Sigmoid colon (tissue), 7 donors: Measurements from ENCODE around the gene NME4. TPM values are rescaled to one million over a fixed set of nuclear protein-coding genes. Genes with fewer than 3 reads are reported as not detected.
"Not testable (repeated sequence)": the region's sequence is repeated elsewhere in the genome, so short reads cannot be mapped to it uniquely, and the experiment has no call there.

ENCODE experiments used
- DNase-seq: peaks from one replicate; pipeline ENCODE4 v3.0.0-alpha.2; 2019
- H3K27ac ChIP-seq, 4 donors: fragments of 200-600 bp; sonication (generic); one replicate each; pipeline ENCODE4 v1.5.1; 2016 to 2019; ENCODE audit warnings: mild to moderate bottlenecking in 1 of 4
- H3K27me3 ChIP-seq, 3 donors: fragments of 200-600 bp; sonication (generic); one replicate each; pipeline ENCODE4 v1.5.1; 2019; ENCODE audit warnings: mild to moderate bottlenecking in 1 of 3
- H3K36me3 ChIP-seq, 4 donors: fragments of 200-600 bp; sonication (generic); one replicate each; pipeline ENCODE4 v1.5.1; 2016 to 2019
- H3K4me1 ChIP-seq, 4 donors: fragments of 200-600 bp; sonication (generic); one replicate each; pipeline ENCODE4 v1.5.1; 2017 to 2019
- H3K4me3 ChIP-seq, 4 donors: fragments of 200-600 bp; sonication (generic); one replicate each; pipeline ENCODE4 v1.5.1; 2017 to 2019; ENCODE audit warnings: mild to moderate bottlenecking in 2 of 4, moderate library complexity in 1 of 4
- H3K9me3 ChIP-seq, 4 donors: fragments of 200-600 bp in 3 of 4; sonication (generic) in 3 of 4; one replicate each; pipeline versions ENCODE4 v1.5.1 to v1.6.1; 2013 to 2019
- CTCF ChIP-seq, 4 experiments: fragments of 450-650 bp in 3 of 4; fragments of 200-600 bp in 1 of 4; IDR thresholded peaks; one replicate each; pipeline ENCODE4 v1.5.1; 2016 to 2019; ENCODE audit warnings: antibody characterized with exemption in 4 of 4, mild to moderate bottlenecking in 3 of 4, moderate library complexity in 2 of 4
- EP300 ChIP-seq, 4 donors: sonication (generic); formaldehyde crosslinking; IDR thresholded peaks; one replicate each; pipeline ENCODE4 v1.6.1; 2017; ENCODE audit warnings: antibody characterized with exemption in 4 of 4
- POLR2A ChIP-seq, 2 donors: fragments of 450-650 bp; IDR thresholded peaks; one replicate each; pipeline ENCODE4 v1.6.1; 2016; ENCODE audit warnings: antibody characterized with exemption in 2 of 2, mild to moderate bottlenecking in 2 of 2, moderate library complexity in 2 of 2
- POLR2AphosphoS5 ChIP-seq, 4 donors: sonication (generic); formaldehyde crosslinking; IDR thresholded peaks; one replicate each; pipeline ENCODE4 v1.6.1; 2017; ENCODE audit warnings: antibody characterized with exemption in 4 of 4
- WGBS, 2 donors: extraction: QIAGEN DNeasy Blood & Tissue Kit; methylation state at CpG; one replicate each; pipeline ENCODE4 v1.1.7; 2013; 5-methylcytosine and 5-hydroxymethylcytosine counted together
- intact Hi-C: fragments of 100-400 bp; cut with DNase I; formaldehyde crosslinking; loops from one replicate; pipeline ENCODE4 v1.15.1; 2023
- polyA plus RNA-seq, 3 donors: library from polyadenylated mRNA; stranded (reverse); fragments of 200-250 nt; gene quantifications; one replicate each; pipeline ENCODE4 v1.2.3, GENCODE V29; 2013
- total RNA-seq, 4 donors: library from RNA; depleted of rRNA; stranded (reverse); fragments of >200 nt; gene quantifications; one replicate each; pipeline ENCODE4 v1.1.0, GENCODE V29; 2016
- donor health status: healthy with polysubstance abuse.
- donor health status: Bipolar disorder and iron deficiency.
- donor health status: healthy.

The NME4 gene
- total and polyA plus RNA-seq, 7 donors, result 39.6 to 281 (median 138) TPM

- Histone ChIP-seq H3K4me1 (peaks cover 3 to 25% (median 15%) of the 10 kb centered on the region in 4 donors), H3K36me3 (peaks cover 4 to 62% (median 31%) of the 10 kb centered on the region in 4 donors), H3K4me3 (no peak overlapping the region), H3K9me3 (no peaks in the 10 kb centered on the region), H3K27ac (no peak overlapping the region), H3K27me3 (no peaks in the 10 kb centered on the region)
- TF ChIP-seq EP300 (IDR thresholded peaks at IDR 0.05) (no peak), POLR2A (IDR thresholded peaks at IDR 0.05) (no peak), POLR2AphosphoS5 (IDR thresholded peaks at IDR 0.05) (no peak), CTCF (IDR thresholded peaks at IDR 0.05) (no peak)
- DNase-seq, result no peak
- 95 to 96% methylated on average over 44 of the region's 44 CpGs for WGBS, 2 donors
- intact Hi-C loops, result no loop called here
These were observed 20.8 kb upstream of the NME4 start for GRCh38 chr16:375927-376816.

- TF ChIP-seq POLR2AphosphoS5 (IDR thresholded peaks at IDR 0.05) (no peak), EP300 (IDR thresholded peaks at IDR 0.05) (no peak), CTCF (IDR thresholded peaks at IDR 0.05) (no peak), POLR2A (IDR thresholded peaks at IDR 0.05) (no peak)
- 93 to 94% methylated on average over 26 of the region's 26 CpGs for WGBS, 2 donors
- Histone ChIP-seq H3K27ac (no peak overlapping the region), H3K4me3 (no peak overlapping the region), H3K9me3 (no peaks in the 10 kb centered on the region), H3K36me3 (peaks cover 4 to 57% (median 31%) of the 10 kb centered on the region in 4 donors), H3K27me3 (no peaks in the 10 kb centered on the region), H3K4me1 (peaks cover 3 to 23% (median 15%) of the 10 kb centered on the region in 4 donors)
- no peak for DNase-seq
- intact Hi-C loops, result no loop called here
These were observed 20.1 kb upstream of the NME4 start for GRCh38 chr16:376817-377418.

GRCh38 chr16:377419-377951 lies 19.5 kb upstream of the NME4 start:
- WGBS, 2 donors, result 93 to 95% methylated on average over 42 of the region's 42 CpGs

GRCh38 chr16:378113-378820 lies 18.7 kb upstream of the NME4 start:
- intact Hi-C loops, H3K4me3 ChIP-seq, H3K27me3 ChIP-seq, H3K27ac ChIP-seq, H3K9me3 ChIP-seq, DNase-seq: not testable (repeated sequence)
- peaks cover 3 to 33% (median 24%) of the 10 kb centered on the region in 4 donors for H3K4me1 ChIP-seq
- H3K36me3 ChIP-seq, result peaks cover 4 to 44% (median 28%) of the 10 kb centered on the region in 4 donors
- 92 to 93% methylated on average over 36 of the region's 36 CpGs for WGBS, 2 donors

More at GRCh38 chr16:377419-377951, 19.5 kb upstream of the NME4 start:
- Histone ChIP-seq H3K36me3 (peaks cover 4 to 52% (median 29%) of the 10 kb centered on the region in 4 donors), H3K27ac (no peak overlapping the region), H3K27me3 (no peaks in the 10 kb centered on the region), H3K4me3 (no peak overlapping the region), H3K9me3 (no peaks in the 10 kb centered on the region), H3K4me1 (peaks cover 3 to 25% (median 16%) of the 10 kb centered on the region in 4 donors)
- intact Hi-C loops, result no loop called here
- DNase-seq, result no peak
- TF ChIP-seq POLR2AphosphoS5 (IDR thresholded peaks at IDR 0.05) (no peak), CTCF (IDR thresholded peaks at IDR 0.05) (no peak), POLR2A (IDR thresholded peaks at IDR 0.05) (no peak), EP300 (IDR thresholded peaks at IDR 0.05) (no peak)
